Mesendoderm (in vitro differentiated cells): Measurements from ENCODE around the gene EXOSC9. TPM values are rescaled to one million over a fixed set of nuclear protein-coding genes. Genes with fewer than 3 reads are reported as not detected.
"Not testable (repeated sequence)": the region's sequence is repeated elsewhere in the genome, so short reads cannot be mapped to it uniquely, and the experiment has no call there.

ENCODE experiments used
- DNase-seq: peaks from one replicate; pipeline ENCODE4 v3.0.0; 2013
- H2AK5ac ChIP-seq: 2 replicates; pipeline ENCODE4 v1.6.1; 2013; ENCODE audit warnings: low read length, inconsistent platforms
- H2BK120ac ChIP-seq: 2 replicates; pipeline ENCODE4 v1.6.1; 2013; ENCODE audit warnings: low read depth, mild to moderate bottlenecking, low read length, moderate library complexity, mixed read lengths
- H2BK15ac ChIP-seq: replicated peaks from 2 replicates; pipeline ENCODE4 v1.6.1; 2013; ENCODE audit warnings: low read depth, mild to moderate bottlenecking, moderate library complexity
- H2BK5ac ChIP-seq: 2 replicates; pipeline ENCODE4 v1.6.1; 2013; ENCODE audit warnings: low read length, inconsistent platforms
- H3K18ac ChIP-seq: 2 replicates; pipeline ENCODE4 v1.6.1; 2013; ENCODE audit warnings: mild to moderate bottlenecking, low read length, mixed read lengths
- H3K23ac ChIP-seq: one replicate; pipeline ENCODE4 v1.6.1; 2013; ENCODE audit warnings: low read length
- H3K27ac ChIP-seq: 2 replicates; pipeline ENCODE4 v1.5.1; 2013; ENCODE audit warnings: low read depth, mild to moderate bottlenecking, inconsistent platforms, low read length, moderate library complexity
- H3K27me3 ChIP-seq: 2 replicates; pipeline ENCODE4 v1.6.1; 2013; ENCODE audit warnings: low read length, control low read depth, mild to moderate bottlenecking, inconsistent platforms; ENCODE audit not compliant: insufficient read depth, poor library complexity
- H3K36me3 ChIP-seq: 2 replicates; pipeline ENCODE4 v1.6.1; 2013; ENCODE audit warnings: low read length, inconsistent platforms; ENCODE audit not compliant: control insufficient read depth, insufficient read depth
- H3K4ac ChIP-seq: one replicate; pipeline ENCODE4 v1.6.1; 2013; ENCODE audit warnings: low read depth, mild to moderate bottlenecking, low read length, moderate library complexity
- H3K4me1 ChIP-seq: 2 replicates; pipeline ENCODE4 v1.6.1; 2013; ENCODE audit warnings: low read depth, low read length, inconsistent platforms; ENCODE audit not compliant: control insufficient read depth
- H3K4me2 ChIP-seq: 2 replicates; pipeline ENCODE4 v1.6.1; 2013; ENCODE audit warnings: low read length
- H3K4me3 ChIP-seq: 2 replicates; pipeline ENCODE4 v1.5.1; 2013; ENCODE audit warnings: mild to moderate bottlenecking, low read length
- H3K56ac ChIP-seq: one replicate; pipeline ENCODE4 v1.6.1; 2013; ENCODE audit warnings: low read length
- H3K79me1 ChIP-seq: 2 replicates; pipeline ENCODE4 v1.6.1; 2013; ENCODE audit warnings: low read length, inconsistent platforms
- H3K79me2 ChIP-seq: 2 replicates; pipeline ENCODE4 v1.6.1; 2013; ENCODE audit warnings: mild to moderate bottlenecking, low read length; ENCODE audit not compliant: control insufficient read depth, insufficient read depth
- H3K9ac ChIP-seq: 2 replicates; pipeline ENCODE4 v1.6.1; 2013; ENCODE audit warnings: low read length, inconsistent platforms
- H4K5ac ChIP-seq: one replicate; pipeline ENCODE4 v1.6.1; 2013; ENCODE audit warnings: low read length
- H4K8ac ChIP-seq: one replicate; pipeline ENCODE4 v1.6.1; 2013; ENCODE audit warnings: low read depth, mild to moderate bottlenecking, control low read depth, low read length, moderate library complexity
- WGBS: extraction: QIAGEN DNeasy Blood & Tissue Kit; methylation state at CpG from one replicate; pipeline ENCODE4 v1.1.7; 2013; ENCODE audit warnings: low lambda C conversion rate, missing lambda C conversion rate; ENCODE audit not compliant: insufficient coverage; ENCODE audit errors: extremely low coverage; 5-methylcytosine and 5-hydroxymethylcytosine counted together
- polyA plus RNA-seq, 2 experiments: library from polyadenylated mRNA; stranded (reverse); fragments of 200-250 nt; gene quantifications; one replicate each; pipeline ENCODE4 v1.2.3, GENCODE V29; 2013

The EXOSC9 gene
- 71.2 TPM for polyA plus RNA-seq (2013, experiment 1 of 2)
- polyA plus RNA-seq (2013, experiment 2 of 2) = 71.5 TPM

- peak within 1 kb of the TSS; percentile 81 for H3K18ac ChIP-seq
- peak within 1 kb of the TSS; percentile 76 for H3K23ac ChIP-seq
- no CpG with 5 or more reads among the region's 48 CpGs for WGBS
- peak within 1 kb of the TSS; percentile 98 for H4K8ac ChIP-seq
- no peak within 1 kb of the TSS for H2AK5ac ChIP-seq
- peak within 1 kb of the TSS; percentile 99 for H3K56ac ChIP-seq
- peak within 1 kb of the TSS; percentile 81 for H3K4ac ChIP-seq
- peak within 1 kb of the TSS; percentile 92 for H3K4me2 ChIP-seq
- peak within 1 kb of the TSS; percentile 98 for H3K9ac ChIP-seq
- H4K5ac ChIP-seq = peak within 1 kb of the TSS; percentile 94
- peak within 1 kb of the TSS; percentile 44 for H2BK5ac ChIP-seq
- H3K27ac ChIP-seq = peak within 1 kb of the TSS; percentile 57
- no peak within 1 kb of the TSS for H2BK120ac ChIP-seq
- H3K4me1 ChIP-seq = no peaks in the 10 kb centered on the region
- no peak within 1 kb of the TSS for H2BK15ac ChIP-seq
- H3K36me3 ChIP-seq = peaks cover 2% of the 10 kb centered on the region
- H3K27me3 ChIP-seq = no peaks in the 10 kb centered on the region
- peak; percentile 97 for DNase-seq
- peak within 1 kb of the TSS; percentile 98 for H3K4me3 ChIP-seq
- H3K79me1 ChIP-seq = no peaks in the 10 kb centered on the region
- H3K79me2 ChIP-seq = peaks cover 13% of the 10 kb centered on the region
Measured at GRCh38 chr4:121800961-121801714, at the start of gene EXOSC9. EXOSC9 (plus strand) TSS chr4:121801323; CDS start chr4:121801425, 102 bp downstream.

- not testable (repeated sequence) for H2BK5ac ChIP-seq, H3K79me1 ChIP-seq, H3K4me3 ChIP-seq, H3K18ac ChIP-seq, H3K4ac ChIP-seq, H3K27me3 ChIP-seq, H3K4me1 ChIP-seq, H2AK5ac ChIP-seq, H4K5ac ChIP-seq, H2BK120ac ChIP-seq, H3K56ac ChIP-seq, H3K9ac ChIP-seq, H3K4me2 ChIP-seq, DNase-seq, H4K8ac ChIP-seq, H3K23ac ChIP-seq, H2BK15ac ChIP-seq, H3K27ac ChIP-seq, H3K36me3 ChIP-seq, H3K79me2 ChIP-seq
- WGBS = no CpG with 5 or more reads among the region's 1 CpG
Measured at GRCh38 chr4:121752142-121752541, 49.0 kb upstream of the EXOSC9 start.

GRCh38 chr4:121758925-121759568, 42.1 kb upstream of the EXOSC9 start:
- Histone ChIP-seq H3K23ac (no peak overlapping the region), H4K8ac (no peak overlapping the region), H4K5ac (no peak overlapping the region), H2AK5ac (no peak overlapping the region), H3K4me1 (no peaks in the 10 kb centered on the region), H3K36me3 (no peaks in the 10 kb centered on the region), H2BK120ac (no peak overlapping the region), H3K4me3 (no peak overlapping the region), H3K27me3 (peaks cover 15% of the 10 kb centered on the region), H2BK15ac (no peak overlapping the region), H3K9ac (no peak overlapping the region), H3K79me2 (no peaks in the 10 kb centered on the region), H3K56ac (no peak overlapping the region), H3K18ac (no peak overlapping the region), H2BK5ac (no peak overlapping the region), H3K4ac (no peak overlapping the region), H3K4me2 (no peak overlapping the region), H3K79me1 (no peaks in the 10 kb centered on the region), H3K27ac (no peak overlapping the region)
- DNase-seq = no peak
- no CpG with 5 or more reads among the region's 2 CpGs for WGBS

GRCh38 chr4:121760205-121760604, 40.9 kb upstream of the EXOSC9 start:
- Histone ChIP-seq H3K4me2 (no peak overlapping the region), H3K23ac (no peak overlapping the region), H3K4me3 (no peak overlapping the region), H2BK15ac (no peak overlapping the region), H2AK5ac (no peak overlapping the region), H3K27ac (no peak overlapping the region), H3K18ac (no peak overlapping the region), H3K4ac (no peak overlapping the region), H3K4me1 (no peaks in the 10 kb centered on the region), H4K5ac (no peak overlapping the region), H3K9ac (no peak overlapping the region), H2BK5ac (no peak overlapping the region), H3K36me3 (no peaks in the 10 kb centered on the region), H2BK120ac (no peak overlapping the region), H4K8ac (no peak overlapping the region), H3K79me2 (no peaks in the 10 kb centered on the region), H3K79me1 (no peaks in the 10 kb centered on the region), H3K56ac (no peak overlapping the region), H3K27me3 (peaks cover 26% of the 10 kb centered on the region)
- no peak for DNase-seq
- WGBS = no CpG with 5 or more reads among the region's 3 CpGs

GRCh38 chr4:121764303-121764701, 36.8 kb upstream of the EXOSC9 start:
- no peaks in the 10 kb centered on the region for H3K79me2 ChIP-seq
- peak overlapping the region; percentile 92 for H3K4me2 ChIP-seq
- no peak overlapping the region for H2AK5ac ChIP-seq
- H2BK15ac ChIP-seq = no peak overlapping the region
- no peaks in the 10 kb centered on the region for H3K79me1 ChIP-seq
- WGBS = no CpG with 5 or more reads among the region's 14 CpGs
- no peak overlapping the region for H3K4ac ChIP-seq
- H2BK5ac ChIP-seq = no peak overlapping the region
- no peak overlapping the region for H3K27ac ChIP-seq
- peak; percentile 3 for DNase-seq
- H3K27me3 ChIP-seq = peaks cover 38% of the 10 kb centered on the region
- peak overlapping the region; percentile 56 for H3K9ac ChIP-seq
- H4K8ac ChIP-seq = no peak overlapping the region
- peak overlapping the region; percentile 72 for H3K56ac ChIP-seq
- no peak overlapping the region for H2BK120ac ChIP-seq
- no peaks in the 10 kb centered on the region for H3K4me1 ChIP-seq
- no peak overlapping the region for H3K18ac ChIP-seq
- no peaks in the 10 kb centered on the region for H3K36me3 ChIP-seq
- H3K4me3 ChIP-seq = peak overlapping the region; percentile 36
- H4K5ac ChIP-seq = no peak overlapping the region
- H3K23ac ChIP-seq = no peak overlapping the region
